ENCODE measurements around the gene TCOF1.

The TCOF1 gene

GRCh38 chr5:150391986-150392385 is 34.5 kb downstream of the TCOF1 start:
- DNase-seq, result no peak

- no peak for DNase-seq
Measured at GRCh38 chr5:150392680-150393079, 35.2 kb downstream of the TCOF1 start.

GRCh38 chr5:150393096-150393645 is 35.7 kb downstream of the TCOF1 start:
- DNase-seq, result no peak

- no peak for DNase-seq
Measured at GRCh38 chr5:150394131-150394530, 36.6 kb downstream of the TCOF1 start.

GRCh38 chr5:150394912-150395687 is 37.6 kb downstream of the TCOF1 start:
- DNase-seq, result no peak

GRCh38 chr5:150395688-150395975 is 38.1 kb downstream of the TCOF1 start:
- DNase-seq, result no peak

- DNase-seq, result no peak
Measured at GRCh38 chr5:150396267-150396666, 38.8 kb downstream of the TCOF1 start.

GRCh38 chr5:150397146-150397781 is 39.8 kb downstream of the TCOF1 start:
- DNase-seq, result no peak

GRCh38 chr5:150397782-150398721 is 40.6 kb downstream of the TCOF1 start:
- no peak for DNase-seq

- DNase-seq, result no peak
Measured at GRCh38 chr5:150398722-150399523, 41.4 kb downstream of the TCOF1 start.

- no peak for DNase-seq
Measured at GRCh38 chr5:150399524-150400211, 42.2 kb downstream of the TCOF1 start.

- DNase-seq, result no peak
Measured at GRCh38 chr5:150400316-150401075, 43.0 kb downstream of the TCOF1 start.

GRCh38 chr5:150401076-150401375 is 43.5 kb downstream of the TCOF1 start:
- no peak for DNase-seq

- DNase-seq, result no peak
Measured at GRCh38 chr5:150401376-150402228, 44.1 kb downstream of the TCOF1 start.

- no peak for DNase-seq
Measured at GRCh38 chr5:150402229-150402773, 44.8 kb downstream of the TCOF1 start.

- DNase-seq, result no peak
Measured at GRCh38 chr5:150402901-150403342, 45.4 kb downstream of the TCOF1 start.

- no peak for DNase-seq
Measured at GRCh38 chr5:150404121-150404520, 46.6 kb downstream of the TCOF1 start.

- DNase-seq, result no peak
Measured at GRCh38 chr5:150404535-150404934, 47.0 kb downstream of the TCOF1 start.

GRCh38 chr5:150404941-150405816 is 47.7 kb downstream of the TCOF1 start:
- no peak for DNase-seq

Data from activated CD4-positive, alpha-beta T cell treated with anti-CD3 and anti-CD28 coated beads, Interleukin-2, amount 50 U/mL, for 16 hours (primary cell).